Measurements from ENCODE around the gene LGALSL. TPM values are rescaled to one million over a fixed set of nuclear protein-coding genes. Genes with fewer than 3 reads are reported as not detected.

Gene LGALSL
- total RNA-seq, 1 donor = 3.6 TPM

GRCh38 chr2:64421201-64421600 lies 32.8 kb upstream of the LGALSL start:
- no peak overlapping the region for H2AFZ ChIP-seq (ENCODE audit: low read length)
- no peaks in the 10 kb centered on the region for H3K4me1 ChIP-seq (ENCODE audit: insufficient read depth, low read length)
- DNase-seq (ENCODE audit: insufficient read length, low spot score, missing footprints) = no peak
- H3K27ac ChIP-seq (ENCODE audit: low read depth, low read length) = no peak overlapping the region
- peaks cover 10% of the 10 kb centered on the region for H3K27me3 ChIP-seq (ENCODE audit: insufficient read depth, low read length)
- no peaks in the 10 kb centered on the region for H3K9me3 ChIP-seq (ENCODE audit: low read depth, low read length)
- no peaks in the 10 kb centered on the region for H3K79me2 ChIP-seq (ENCODE audit: insufficient read depth, low read length)
- no peak overlapping the region for H3K4me2 ChIP-seq (ENCODE audit: insufficient read depth, low read length)
- no peaks in the 10 kb centered on the region for H4K20me1 ChIP-seq (ENCODE audit: insufficient read depth, low read length)
- TF ChIP-seq CTCF (IDR thresholded peaks at IDR 0.05; ENCODE audit: extremely low read depth, low read depth, low read length) = no peak
- no peaks in the 10 kb centered on the region for H3K36me3 ChIP-seq (ENCODE audit: insufficient read depth, low read length)
- H3K4me3 ChIP-seq (ENCODE audit: insufficient read depth, low read length) = no peak overlapping the region

GRCh38 chr2:64422466-64422865 lies 31.5 kb upstream of the LGALSL start:
- Histone ChIP-seq H3K4me3 (ENCODE audit: insufficient read depth, low read length) (no peak overlapping the region), H3K79me2 (ENCODE audit: insufficient read depth, low read length) (no peaks in the 10 kb centered on the region), H3K27ac (ENCODE audit: low read depth, low read length) (no peak overlapping the region), H4K20me1 (ENCODE audit: insufficient read depth, low read length) (no peaks in the 10 kb centered on the region), H3K4me2 (ENCODE audit: insufficient read depth, low read length) (no peak overlapping the region), H3K36me3 (ENCODE audit: insufficient read depth, low read length) (no peaks in the 10 kb centered on the region), H2AFZ (ENCODE audit: low read length) (no peak overlapping the region), H3K9me3 (ENCODE audit: low read depth, low read length) (no peaks in the 10 kb centered on the region), H3K27me3 (ENCODE audit: insufficient read depth, low read length) (peaks cover 10% of the 10 kb centered on the region), H3K4me1 (ENCODE audit: insufficient read depth, low read length) (peaks cover 4% of the 10 kb centered on the region)
- TF ChIP-seq CTCF (IDR thresholded peaks at IDR 0.05; ENCODE audit: extremely low read depth, low read depth, low read length) = no peak
- no peak for DNase-seq (ENCODE audit: insufficient read length, low spot score, missing footprints)

DNA sequence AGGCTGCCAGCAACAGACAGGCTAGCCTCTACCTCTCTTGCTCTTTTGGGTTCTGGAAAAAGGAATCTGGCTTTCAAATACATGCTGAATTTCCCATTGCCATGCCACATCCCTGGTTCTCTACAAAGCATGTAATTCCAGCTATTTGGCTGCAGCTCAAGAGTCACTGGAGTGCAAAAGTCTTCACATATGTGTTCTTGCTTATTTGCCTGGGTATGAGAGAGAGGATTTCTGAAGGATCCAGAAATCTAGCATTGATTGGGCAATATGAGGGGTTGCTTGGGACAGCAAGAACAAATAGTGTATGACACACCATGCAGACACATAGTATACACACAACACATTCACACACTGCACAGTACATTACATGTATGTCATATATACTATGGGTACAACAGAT lies 30.7 kb upstream of the LGALSL start:
- DNase-seq (ENCODE audit: insufficient read length, low spot score, missing footprints) = no peak
- no peaks in the 10 kb centered on the region for H4K20me1 ChIP-seq (ENCODE audit: insufficient read depth, low read length)
- H3K36me3 ChIP-seq (ENCODE audit: insufficient read depth, low read length) = no peaks in the 10 kb centered on the region
- no peak overlapping the region for H3K4me3 ChIP-seq (ENCODE audit: insufficient read depth, low read length)
- H3K9me3 ChIP-seq (ENCODE audit: low read depth, low read length) = no peaks in the 10 kb centered on the region
- H3K79me2 ChIP-seq (ENCODE audit: insufficient read depth, low read length) = no peaks in the 10 kb centered on the region
- H3K4me1 ChIP-seq (ENCODE audit: insufficient read depth, low read length) = peaks cover 4% of the 10 kb centered on the region
- no peak overlapping the region for H2AFZ ChIP-seq (ENCODE audit: low read length)
- no peak for TF ChIP-seq CTCF (IDR thresholded peaks at IDR 0.05; ENCODE audit: extremely low read depth, low read depth, low read length)
- peaks cover 10% of the 10 kb centered on the region for H3K27me3 ChIP-seq (ENCODE audit: insufficient read depth, low read length)
- H3K4me2 ChIP-seq (ENCODE audit: insufficient read depth, low read length) = no peak overlapping the region
- no peak overlapping the region for H3K27ac ChIP-seq (ENCODE audit: low read depth, low read length)

DNA sequence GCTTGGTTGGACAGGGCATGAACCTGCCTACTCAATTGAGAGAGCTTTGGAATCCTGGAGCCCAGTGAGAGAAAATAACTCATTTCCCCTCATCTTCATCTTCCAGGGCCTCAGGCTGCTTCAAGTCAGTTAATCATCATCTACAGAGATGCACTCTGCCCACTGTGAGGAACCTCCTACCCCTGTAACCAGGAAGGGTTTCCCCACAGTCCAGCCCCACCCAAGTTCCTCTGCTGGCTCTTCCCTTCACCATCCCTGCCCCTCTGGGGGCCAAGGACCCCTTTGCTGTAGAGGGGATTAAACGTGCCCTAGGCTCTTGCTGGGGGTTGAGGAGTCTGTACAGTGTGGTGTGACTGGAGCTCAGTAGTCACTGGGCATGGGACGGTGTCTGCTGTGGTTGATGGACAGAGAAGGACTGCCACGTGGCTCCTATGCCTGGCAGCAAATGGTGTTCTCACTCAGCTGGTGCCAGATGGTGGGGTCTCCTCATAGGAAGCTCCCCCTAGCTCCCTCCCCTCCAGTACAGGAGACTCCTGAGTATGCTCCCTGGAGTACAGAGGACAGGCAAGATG lies 29.5 kb upstream of the LGALSL start:
- H3K36me3 ChIP-seq (ENCODE audit: insufficient read depth, low read length) = no peaks in the 10 kb centered on the region
- H3K4me1 ChIP-seq (ENCODE audit: insufficient read depth, low read length) = peaks cover 4% of the 10 kb centered on the region
- H2AFZ ChIP-seq (ENCODE audit: low read length) = no peak overlapping the region
- peaks cover 7% of the 10 kb centered on the region for H3K27me3 ChIP-seq (ENCODE audit: insufficient read depth, low read length)
- H3K79me2 ChIP-seq (ENCODE audit: insufficient read depth, low read length) = no peaks in the 10 kb centered on the region
- no peaks in the 10 kb centered on the region for H3K9me3 ChIP-seq (ENCODE audit: low read depth, low read length)
- no peak for TF ChIP-seq CTCF (IDR thresholded peaks at IDR 0.05; ENCODE audit: extremely low read depth, low read depth, low read length)
- H3K27ac ChIP-seq (ENCODE audit: low read depth, low read length) = no peak overlapping the region
- DNase-seq (ENCODE audit: insufficient read length, low spot score, missing footprints) = no peak
- no peak overlapping the region for H3K4me2 ChIP-seq (ENCODE audit: insufficient read depth, low read length)
- no peaks in the 10 kb centered on the region for H4K20me1 ChIP-seq (ENCODE audit: insufficient read depth, low read length)
- H3K4me3 ChIP-seq (ENCODE audit: insufficient read depth, low read length) = no peak overlapping the region

Data from osteoblast (primary cell).